Gastroesophageal sphincter (tissue), 3 donors: ENCODE results near the gene STIM2.
"Not testable (repeated sequence)": the region's sequence is repeated elsewhere in the genome, so short reads cannot be mapped to it uniquely, and the experiment has no call there.

Source experiments
- CTCF ChIP-seq, 4 experiments: fragments of 200-600 bp in 2 of 4; fragments of 450-650 bp in 2 of 4; sonication (generic) in 1 of 4; IDR thresholded peaks; one replicate each; pipeline ENCODE4 v1.5.1; 2017 to 2019; ENCODE audit warnings: antibody characterized with exemption in 4 of 4, mild to moderate bottlenecking in 2 of 4, moderate library complexity in 2 of 4
- POLR2A ChIP-seq, 2 donors: fragments of 450-650 bp; IDR thresholded peaks; one replicate each; pipeline ENCODE4 v1.6.1; 2017; ENCODE audit warnings: antibody characterized with exemption in 2 of 2, mild to moderate bottlenecking in 2 of 2, moderate library complexity in 1 of 2

DNA sequence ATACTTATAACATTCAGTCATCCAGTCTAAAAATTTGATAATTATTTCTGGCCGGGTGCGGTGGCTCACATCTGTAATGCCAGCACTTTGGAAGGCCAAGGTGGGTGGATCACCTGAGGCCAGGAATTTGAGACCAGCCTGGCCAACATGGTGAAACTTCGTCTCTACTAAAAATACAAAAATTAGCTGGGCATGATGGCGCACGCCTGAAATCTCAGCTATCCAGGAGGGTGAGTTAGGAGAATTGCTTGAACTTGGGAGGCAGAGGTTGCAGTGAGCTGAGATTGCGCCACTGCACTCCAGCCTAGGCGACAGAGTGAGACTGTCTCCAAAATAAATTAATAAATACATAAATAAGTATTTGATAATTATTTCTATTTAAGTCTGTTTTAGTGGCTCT lies 34.2 kb downstream of the STIM2 start:
- TF ChIP-seq CTCF, POLR2A (IDR thresholded peaks at IDR 0.05): not testable (repeated sequence)
